Endothelial cell (in vitro differentiated cells): ENCODE measurements around the gene IGSF9. TPM values are rescaled to one million over a fixed set of nuclear protein-coding genes. Genes with fewer than 3 reads are reported as not detected.

Experiments used
- DNase-seq: peaks from one replicate; pipeline ENCODE4 v3.0.0; 2021; ENCODE audit warnings: low spot score
- H3K27ac Mint-ChIP-seq: one replicate; pipeline ENCODE4 v1.8.0; 2021; ENCODE audit warnings: mixed read lengths, inconsistent platforms; ENCODE audit not compliant: unreplicated experiment
- H3K27me3 Mint-ChIP-seq: one replicate; pipeline ENCODE4 v1.8.0; 2021; ENCODE audit warnings: mild to moderate bottlenecking, moderate library complexity, mixed read lengths, inconsistent platforms; ENCODE audit not compliant: unreplicated experiment
- H3K36me3 Mint-ChIP-seq: one replicate; pipeline ENCODE4 v1.8.0; 2021; ENCODE audit warnings: mild to moderate bottlenecking, low read depth, mixed read lengths, inconsistent platforms; ENCODE audit not compliant: unreplicated experiment
- H3K4me1 Mint-ChIP-seq: one replicate; pipeline ENCODE4 v1.8.0; 2021; ENCODE audit warnings: mild to moderate bottlenecking, mixed read lengths, inconsistent platforms; ENCODE audit not compliant: unreplicated experiment
- H3K4me3 Mint-ChIP-seq: one replicate; pipeline ENCODE4 v1.8.0; 2021; ENCODE audit warnings: mild to moderate bottlenecking, mixed read lengths, inconsistent platforms; ENCODE audit not compliant: unreplicated experiment
- H3K9me3 Mint-ChIP-seq: one replicate; pipeline ENCODE4 v1.8.0; 2021; ENCODE audit warnings: mixed read lengths, inconsistent platforms; ENCODE audit not compliant: unreplicated experiment
- CTCF ChIP-seq: fragments of 200-600 bp; sonication (generic); IDR thresholded peaks from one replicate; pipeline ENCODE4 v1.5.0; 2021; ENCODE audit warnings: antibody characterized with exemption; ENCODE audit not compliant: unreplicated experiment
- total RNA-seq: library from RNA; stranded (reverse); fragmentation: NEBNext Ultra II Directional; extraction: Animal tissue kit (Norgen Biotek cat#: 25700); gene quantifications from one replicate; pipeline ENCODE4 v1.2.1, GENCODE V29; 2021; ENCODE audit not compliant: unreplicated experiment

Gene IGSF9
- total RNA-seq, 1 donor from 2014 or later, result 2.2 TPM

- Mint-ChIP-seq H3K27me3 (peaks cover 15% of the 10 kb centered on the region), H3K36me3 (no peaks in the 10 kb centered on the region), H3K4me1 (peaks cover 7% of the 10 kb centered on the region), H3K27ac (peak overlapping the region; percentile 77), H3K9me3 (no peaks in the 10 kb centered on the region), H3K4me3 (no peak overlapping the region)
- no peak for TF ChIP-seq CTCF
- DNase-seq, result no peak
Measured at GRCh38 chr1:159941141-159941540, 4.3 kb downstream of the IGSF9 start.

GRCh38 chr1:159940006-159940620 lies 5.3 kb downstream of the IGSF9 start:
- Mint-ChIP-seq H3K4me1 (peaks cover 5% of the 10 kb centered on the region), H3K4me3 (no peak overlapping the region), H3K9me3 (no peaks in the 10 kb centered on the region), H3K36me3 (no peaks in the 10 kb centered on the region), H3K27me3 (peaks cover 19% of the 10 kb centered on the region), H3K27ac (no peak overlapping the region)
- TF ChIP-seq CTCF, result no peak
- no peak for DNase-seq

- Mint-ChIP-seq H3K9me3 (no peaks in the 10 kb centered on the region), H3K36me3 (no peaks in the 10 kb centered on the region), H3K4me1 (no peaks in the 10 kb centered on the region), H3K27ac (no peak overlapping the region), H3K4me3 (no peak overlapping the region), H3K27me3 (peaks cover 21% of the 10 kb centered on the region)
- no peak for TF ChIP-seq CTCF
- no peak for DNase-seq
Measured at GRCh38 chr1:159939678-159940002, 5.8 kb downstream of the IGSF9 start.

GRCh38 chr1:159938905-159939677 lies 6.3 kb downstream of the IGSF9 start:
- no peak for TF ChIP-seq CTCF
- H3K27me3 Mint-ChIP-seq, result peaks cover 21% of the 10 kb centered on the region
- no peaks in the 10 kb centered on the region for H3K9me3 Mint-ChIP-seq
- no peak overlapping the region for H3K27ac Mint-ChIP-seq
- H3K4me3 Mint-ChIP-seq, result no peak overlapping the region
- no peaks in the 10 kb centered on the region for H3K36me3 Mint-ChIP-seq
- no peaks in the 10 kb centered on the region for H3K4me1 Mint-ChIP-seq
- no peak for DNase-seq

GRCh38 chr1:159938211-159938852 lies 7.1 kb downstream of the IGSF9 start:
- no peak for TF ChIP-seq CTCF
- Mint-ChIP-seq H3K4me1 (no peaks in the 10 kb centered on the region), H3K27me3 (peaks cover 22% of the 10 kb centered on the region), H3K9me3 (no peaks in the 10 kb centered on the region), H3K36me3 (peaks cover 4% of the 10 kb centered on the region), H3K27ac (peak overlapping the region; percentile 20), H3K4me3 (no peak overlapping the region)
- no peak for DNase-seq
